ENCODE measurements around the gene ANO7. TPM values are rescaled to one million over a fixed set of nuclear protein-coding genes. Genes with fewer than 3 reads are reported as not detected.

The ANO7 gene
- total and polyA plus RNA-seq, 2 of the 8 experiments (the other 6 are each of a cell fraction or from before 2014, with no cell fraction given) = 3.2 to 6.9 TPM

- H3K56ac ChIP-seq (replicated peaks; ENCODE audit: insufficient read length, low read depth, low read length) = no peak overlapping the region
- H2AFZ ChIP-seq (ENCODE audit: low read length) = no peak overlapping the region
- TF ChIP-seq MAFK (IDR thresholded peaks at IDR 0.05; ENCODE audit: low read depth, low read length) (no peak), ASH2L (IDR thresholded peaks at IDR 0.05; ENCODE audit: low read length) (no peak), KDM1A (IDR thresholded peaks at IDR 0.05; ENCODE audit: borderline replicate concordance, low read length) (no peak), E2F6 (IDR thresholded peaks at IDR 0.05) (no peak), CHD2 (IDR thresholded peaks at IDR 0.05; ENCODE audit: low read length) (no peak)
- TF ChIP-seq, protein P1, sequence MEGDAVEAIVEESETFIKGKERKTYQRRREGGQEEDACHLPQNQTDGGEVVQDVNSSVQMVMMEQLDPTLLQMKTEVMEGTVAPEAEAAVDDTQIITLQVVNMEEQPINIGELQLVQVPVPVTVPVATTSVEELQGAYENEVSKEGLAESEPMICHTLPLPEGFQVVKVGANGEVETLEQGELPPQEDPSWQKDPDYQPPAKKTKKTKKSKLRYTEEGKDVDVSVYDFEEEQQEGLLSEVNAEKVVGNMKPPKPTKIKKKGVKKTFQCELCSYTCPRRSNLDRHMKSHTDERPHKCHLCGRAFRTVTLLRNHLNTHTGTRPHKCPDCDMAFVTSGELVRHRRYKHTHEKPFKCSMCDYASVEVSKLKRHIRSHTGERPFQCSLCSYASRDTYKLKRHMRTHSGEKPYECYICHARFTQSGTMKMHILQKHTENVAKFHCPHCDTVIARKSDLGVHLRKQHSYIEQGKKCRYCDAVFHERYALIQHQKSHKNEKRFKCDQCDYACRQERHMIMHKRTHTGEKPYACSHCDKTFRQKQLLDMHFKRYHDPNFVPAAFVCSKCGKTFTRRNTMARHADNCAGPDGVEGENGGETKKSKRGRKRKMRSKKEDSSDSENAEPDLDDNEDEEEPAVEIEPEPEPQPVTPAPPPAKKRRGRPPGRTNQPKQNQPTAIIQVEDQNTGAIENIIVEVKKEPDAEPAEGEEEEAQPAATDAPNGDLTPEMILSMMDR (IDR thresholded peaks at IDR 0.05; ENCODE audit: control extremely low read depth in 1 of 3, insufficient read depth in 1 of 3, low read depth in 1 of 3, low read length in 3 of 3) = no peak
- no peak overlapping the region for H4K5ac ChIP-seq (ENCODE audit: insufficient read length, low read depth, low read length)
- 92% methylated on average over 14 of the region's 14 CpGs; no CpG with 5 or more reads in 1 of the 2 experiments for WGBS, 2 experiments (ENCODE audit: extremely low coverage in 1 of 2, insufficient coverage in 1 of 2, insufficient read length in 1 of 2, insufficient replicate concordance in 2 of 2, low coverage in 1 of 2, low lambda C conversion rate in 2 of 2, missing lambda C conversion rate in 1 of 2)
- H2BK120ac ChIP-seq (replicated peaks; ENCODE audit: low read depth, low read length) = no peak overlapping the region
- H3K9me3 ChIP-seq (ENCODE audit: insufficient read depth in 2 of 2, low read depth in 1 of 2, low read length in 1 of 2) = no peaks in the 10 kb centered on the region
- no peak overlapping the region for H2BK5ac ChIP-seq (ENCODE audit: low read depth, low read length)
- DNase-seq (ENCODE audit: low read depth in 1 of 2, low spot score in 2 of 2) (no peak), FAIRE-seq (no peak)
- H3K9ac ChIP-seq (replicated peaks in 1 of 4; ENCODE audit: extremely low read depth in 1 of 4, low read depth in 3 of 4, low read length in 3 of 4) = no peak overlapping the region
- no peak overlapping the region for H3K18ac ChIP-seq (ENCODE audit: extremely low read depth, low read length)
- ChIA-PET CTCF (ENCODE audit: partially characterized antibody) (interaction anchor here (1.0 to 1.6 kb wide), 3 partner anchors 9 to 48 kb away, joined by 3 to 7 read pairs (median 3); no protein-coding TSS in a partner anchor), POLR2A (ENCODE audit: partially characterized antibody) (interaction anchor here (0.9 to 3.0 kb wide), 4 partner anchors 12 to 62 kb away, joined by 3 to 9 read pairs (median 4); partner anchors contain the start of genes HDLBP and SEPTIN2)
- no peak overlapping the region for H2BK20ac ChIP-seq (ENCODE audit: low read length)
- no peak overlapping the region for H4K8ac ChIP-seq (ENCODE audit: extremely low read depth, insufficient read depth, low read length)
- H2AK5ac ChIP-seq (ENCODE audit: low read depth, low read length) = no peak overlapping the region
- H3K79me2 ChIP-seq (ENCODE audit: control insufficient read depth in 1 of 2, insufficient read depth in 2 of 2, low read length in 2 of 2) = peaks cover 10 to 53% of the 10 kb centered on the region in 2 experiments
- H3K4ac ChIP-seq (replicated peaks; ENCODE audit: insufficient read length, low read depth, low read length) = no peak overlapping the region
- H3K4me2 ChIP-seq (ENCODE audit: insufficient read depth in 1 of 2, low read depth in 2 of 2, low read length in 2 of 2) = no peak overlapping the region
- no peak overlapping the region for H3K27ac ChIP-seq (ENCODE audit: low read depth, low read length)
- H3K4me1 ChIP-seq (replicated peaks in 1 of 4; ENCODE audit: control insufficient read depth in 3 of 4, insufficient read depth in 4 of 4, low read length in 3 of 4) = peaks cover 0 to 10% (median 3%) of the 10 kb centered on the region in 4 experiments; a peak in 5 of 7 replicates
- no peak overlapping the region for H3K14ac ChIP-seq (ENCODE audit: insufficient read length)
- H2BK12ac ChIP-seq (ENCODE audit: low read depth, low read length) = no peak overlapping the region
- H3K27me3 ChIP-seq (replicated peaks in 1 of 4; ENCODE audit: control insufficient read depth in 3 of 4, extremely low read depth in 1 of 4, insufficient read depth in 3 of 4, low read length in 3 of 4) = no peaks in the 10 kb centered on the region
- no peak overlapping the region for H2BK15ac ChIP-seq (ENCODE audit: low read length)
- H3K23me2 ChIP-seq (ENCODE audit: low read depth, low read length) = peaks cover 8% of the 10 kb centered on the region; the same call in 1 of the 2 replicates
- peaks cover 16 to 48% of the 10 kb centered on the region in 2 experiments for H4K20me1 ChIP-seq (replicated peaks in 1 of 2; ENCODE audit: control insufficient read depth in 1 of 2, insufficient read depth in 2 of 2, low read length in 2 of 2)
- no peak overlapping the region for H3K23ac ChIP-seq (ENCODE audit: insufficient read length)
- peaks cover 33% of the 10 kb centered on the region for H3K79me1 ChIP-seq (ENCODE audit: low read depth, low read length)
- no peak overlapping the region for H3K4me3 ChIP-seq (ENCODE audit: extremely low read depth in 1 of 4, insufficient read depth in 2 of 4, low read depth in 3 of 4, low read length in 4 of 4)
- H4K91ac ChIP-seq (replicated peaks; ENCODE audit: insufficient read length, low read length) = no peak overlapping the region
- peaks cover 0 to 29% (median 5%) of the 10 kb centered on the region in 4 experiments; a peak in 6 of 8 replicates for H3K36me3 ChIP-seq (ENCODE audit: control insufficient read depth in 2 of 4, insufficient read depth in 4 of 4, low read length in 3 of 4)
These were observed 80.4 kb downstream of the ANO7 start for GRCh38 chr2:241268716-241269445.
